NCI-H526 treated with DMSO at 0.1 percent for 48 hours (cell line): ENCODE measurements around the gene TMEM161B.
"Not testable (repeated sequence)": the region's sequence is repeated elsewhere in the genome, so short reads cannot be mapped to it uniquely, and the experiment has no call there.

ENCODE experiments used
- DNase-seq: peaks from one replicate; lab custom pipeline; 2025; lab: John Stamatoyannopoulos, UW

TMEM161B gene

GRCh38 chr5:88248743-88249540 is 19.7 kb downstream of the TMEM161B start:
- no peak for DNase-seq

DNA sequence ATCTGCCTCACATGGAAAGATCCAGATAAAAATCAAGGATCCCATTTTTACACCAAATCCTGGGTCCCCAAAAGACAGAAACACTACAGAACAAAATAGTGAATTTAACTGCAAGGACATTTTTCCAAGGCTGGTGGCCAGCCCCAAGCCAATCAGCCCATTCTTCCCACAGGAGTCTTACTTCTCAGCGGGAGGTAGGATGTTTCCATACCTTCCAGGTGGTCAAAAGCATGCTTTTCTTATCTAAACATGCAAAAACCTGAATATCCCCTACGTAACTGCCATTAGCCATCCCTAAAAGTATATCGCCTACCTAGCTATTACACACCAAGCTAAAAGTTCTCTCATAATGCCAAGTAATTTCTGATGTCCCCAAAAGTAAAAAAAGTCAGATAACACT is 20.6 kb downstream of the TMEM161B start:
- no peak for DNase-seq

DNA sequence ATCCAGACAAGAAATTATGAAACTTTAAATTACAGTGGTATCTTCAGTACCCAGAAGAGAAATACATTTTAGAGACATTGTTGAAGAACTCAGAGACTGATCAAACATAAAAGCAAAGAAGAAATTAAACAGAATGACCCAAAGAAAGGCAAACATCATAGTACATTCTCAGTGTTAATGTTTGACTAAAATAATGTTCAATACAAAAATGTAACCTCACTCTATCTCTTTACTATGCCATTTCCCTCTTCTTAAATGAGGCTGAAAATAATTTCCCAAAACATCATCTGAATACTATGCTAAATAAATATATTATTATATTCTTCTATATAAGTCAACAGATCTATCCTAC is 22.8 kb downstream of the TMEM161B start:
- DNase-seq = no peak

- no peak for DNase-seq
Measured at GRCh38 chr5:88245241-88245892, 23.3 kb downstream of the TMEM161B start.

GRCh38 chr5:88244686-88245085 is 24.0 kb downstream of the TMEM161B start:
- DNase-seq = no peak

DNA sequence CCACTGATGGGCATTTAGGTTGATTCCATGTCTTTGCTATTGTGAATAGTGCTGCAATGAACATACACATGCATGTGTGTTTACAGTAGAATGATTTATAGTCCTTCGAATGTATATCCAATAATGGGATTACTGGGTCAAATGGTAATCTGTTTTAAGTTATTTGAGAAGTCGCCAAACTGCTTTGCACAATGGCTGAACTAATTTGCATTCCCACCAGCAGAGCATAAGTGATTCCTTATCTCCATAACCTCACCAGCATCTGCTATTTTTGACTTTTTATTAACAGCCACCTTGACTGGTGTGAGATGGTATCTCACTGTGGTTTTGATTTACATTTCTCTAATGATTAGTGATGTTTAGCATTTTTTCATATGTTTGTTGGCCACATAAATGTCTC is 25.2 kb downstream of the TMEM161B start:
- peak; percentile 87 for DNase-seq

- DNase-seq = no peak
Measured at GRCh38 chr5:88238732-88239131, 29.9 kb downstream of the TMEM161B start.

DNA sequence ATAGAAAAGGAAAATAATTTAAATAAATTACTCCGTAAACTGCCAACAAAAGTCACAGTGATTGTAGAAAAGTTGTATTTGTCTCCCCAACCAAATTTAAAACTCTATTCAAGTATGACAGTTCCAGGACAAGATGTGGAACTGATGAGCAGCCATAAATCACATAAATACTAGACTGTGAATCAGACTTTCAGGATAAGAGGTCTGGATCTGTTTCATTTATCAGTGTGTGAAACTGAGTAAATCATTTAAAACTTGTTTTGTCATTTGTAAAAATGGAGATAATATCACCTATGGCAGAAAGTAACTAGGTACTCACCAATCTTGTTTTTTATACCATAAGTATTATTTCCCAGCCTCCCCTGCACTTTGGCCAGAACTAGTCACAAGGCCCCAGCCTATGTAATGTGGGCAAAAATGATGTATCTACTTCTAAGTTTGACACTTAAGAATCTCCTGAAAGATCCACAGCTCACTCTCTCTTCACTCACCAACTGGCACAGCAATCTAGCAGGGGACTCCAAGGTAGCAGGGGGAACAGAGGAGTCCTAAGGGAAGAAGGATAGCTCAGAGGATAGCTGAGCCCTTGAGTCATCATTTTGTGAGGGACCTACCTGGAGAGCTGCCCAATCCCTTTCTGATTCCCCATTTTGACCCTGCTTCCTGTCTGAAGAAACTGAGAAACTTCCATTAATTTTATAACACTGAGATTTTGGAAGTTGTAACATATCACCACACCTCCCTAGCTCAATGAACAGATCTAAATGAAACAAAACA is 31.6 kb downstream of the TMEM161B start:
- DNase-seq = no peak

DNA sequence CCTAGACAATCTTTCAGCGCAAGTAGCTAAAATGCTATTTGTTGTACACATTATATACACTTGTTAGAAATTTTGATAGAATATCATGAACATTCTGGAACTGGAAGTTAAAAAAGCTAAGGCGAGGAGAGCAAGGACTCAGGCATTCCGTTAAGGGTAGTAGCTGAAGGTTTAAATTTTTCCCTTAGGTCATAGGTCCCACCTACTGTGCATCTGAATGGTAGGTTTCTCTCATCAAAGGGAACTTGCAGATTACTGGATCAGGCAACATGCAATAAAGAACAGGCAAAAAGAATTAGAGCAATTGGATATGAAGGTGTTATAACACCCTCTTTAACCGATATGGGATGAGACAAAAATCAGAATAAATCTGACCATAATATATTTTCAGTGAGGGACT is 32.8 kb downstream of the TMEM161B start:
- DNase-seq = no peak

DNA sequence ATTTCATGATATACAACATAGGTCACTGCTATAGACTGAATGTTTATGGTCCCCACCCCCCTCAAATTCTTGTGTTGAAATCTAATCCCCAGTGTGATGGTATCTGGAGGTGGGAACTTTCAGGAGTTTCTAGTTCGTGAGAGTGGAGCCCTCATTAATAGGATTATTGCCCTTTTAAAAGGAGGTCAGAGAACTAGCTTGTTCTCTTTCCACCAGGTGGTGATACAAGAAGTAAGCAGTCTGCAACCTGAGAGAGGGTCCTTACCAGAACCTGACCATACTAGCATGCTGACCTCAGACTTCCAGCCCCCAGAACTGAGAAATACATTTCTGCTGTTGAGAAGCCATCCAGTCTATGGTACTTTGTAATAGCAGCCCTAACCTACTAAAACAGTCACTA is 33.3 kb downstream of the TMEM161B start:
- DNase-seq = no peak

DNA sequence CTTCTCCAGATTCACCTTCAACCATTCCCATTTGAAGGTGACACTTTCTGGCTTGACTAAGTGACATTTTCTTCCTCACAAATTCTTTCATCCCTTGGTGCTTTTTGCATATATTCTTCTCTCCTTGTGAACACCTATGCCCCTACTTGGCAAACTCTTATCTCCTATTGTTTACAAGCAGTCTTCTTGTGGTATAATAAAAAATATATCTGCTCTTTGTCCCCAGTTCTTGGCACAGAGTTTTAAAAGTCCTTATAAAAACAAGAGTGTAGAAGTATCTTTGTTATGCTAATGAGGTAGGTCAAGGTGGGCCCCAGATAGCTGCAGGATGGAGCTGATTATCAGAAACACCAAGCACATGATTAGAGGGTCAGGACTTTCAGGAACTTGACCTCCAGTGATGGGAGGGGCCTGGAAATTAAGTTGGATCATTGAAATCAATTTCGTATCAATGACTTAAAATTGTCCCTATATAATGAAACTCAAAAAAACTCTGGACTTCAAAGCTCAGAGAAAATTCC is 38.0 kb downstream of the TMEM161B start:
- DNase-seq = no peak

DNA sequence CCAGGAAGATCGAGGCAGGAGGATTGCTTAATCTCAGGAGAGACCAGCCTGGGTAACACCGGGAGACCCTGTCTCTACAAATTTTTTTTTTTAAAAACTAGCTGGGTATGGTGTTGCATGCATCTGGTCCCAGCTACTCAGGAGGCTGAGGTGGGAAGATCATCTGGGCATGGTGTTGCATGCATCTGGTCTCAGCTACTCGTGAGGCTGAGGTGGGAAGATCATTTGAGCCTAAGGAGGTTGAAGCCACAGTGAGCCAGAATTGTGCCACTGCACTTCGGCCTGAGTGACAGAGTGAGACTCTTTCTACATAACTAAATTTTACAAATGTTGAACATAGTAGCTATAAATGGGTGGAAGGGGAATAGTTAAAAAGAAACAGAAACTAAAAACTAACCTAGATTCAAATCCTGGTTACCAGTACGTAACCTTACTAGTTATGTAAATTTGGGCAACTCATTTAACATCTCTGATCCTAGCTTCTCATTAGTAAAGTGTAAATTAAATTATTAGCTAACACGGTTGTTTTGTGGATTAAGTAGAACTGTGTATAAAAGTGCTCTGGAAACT is 41.7 kb downstream of the TMEM161B start:
- DNase-seq = no peak

GRCh38 chr5:88214655-88215054 is 54.0 kb downstream of the TMEM161B start:
- DNase-seq = no peak

- no peak for DNase-seq
Measured at GRCh38 chr5:88207575-88207974, 61.1 kb downstream of the TMEM161B start.

GRCh38 chr5:88203981-88204750 is 64.5 kb downstream of the TMEM161B start:
- DNase-seq = no peak

DNA sequence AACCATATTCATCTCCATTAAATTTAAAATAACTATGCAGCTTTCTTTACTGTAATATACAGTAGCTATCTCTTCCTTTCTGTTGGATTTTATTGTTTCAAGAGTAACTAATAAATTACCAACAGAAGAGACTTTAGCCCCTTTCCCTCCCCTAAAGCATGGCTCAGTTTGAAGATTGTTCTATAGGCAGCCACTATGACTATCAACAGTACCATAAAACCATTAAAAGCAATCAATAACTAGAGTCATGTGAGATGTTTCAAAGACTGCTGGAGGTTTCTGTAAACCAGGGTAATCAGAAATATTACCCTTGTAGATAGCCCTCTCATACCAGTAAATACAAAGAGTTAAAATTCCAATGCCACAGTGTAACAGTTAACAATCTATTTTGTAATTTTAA is 73.0 kb downstream of the TMEM161B start:
- DNase-seq = no peak

- no peak for DNase-seq
Measured at GRCh38 chr5:88193896-88194295, 74.7 kb downstream of the TMEM161B start.

DNA sequence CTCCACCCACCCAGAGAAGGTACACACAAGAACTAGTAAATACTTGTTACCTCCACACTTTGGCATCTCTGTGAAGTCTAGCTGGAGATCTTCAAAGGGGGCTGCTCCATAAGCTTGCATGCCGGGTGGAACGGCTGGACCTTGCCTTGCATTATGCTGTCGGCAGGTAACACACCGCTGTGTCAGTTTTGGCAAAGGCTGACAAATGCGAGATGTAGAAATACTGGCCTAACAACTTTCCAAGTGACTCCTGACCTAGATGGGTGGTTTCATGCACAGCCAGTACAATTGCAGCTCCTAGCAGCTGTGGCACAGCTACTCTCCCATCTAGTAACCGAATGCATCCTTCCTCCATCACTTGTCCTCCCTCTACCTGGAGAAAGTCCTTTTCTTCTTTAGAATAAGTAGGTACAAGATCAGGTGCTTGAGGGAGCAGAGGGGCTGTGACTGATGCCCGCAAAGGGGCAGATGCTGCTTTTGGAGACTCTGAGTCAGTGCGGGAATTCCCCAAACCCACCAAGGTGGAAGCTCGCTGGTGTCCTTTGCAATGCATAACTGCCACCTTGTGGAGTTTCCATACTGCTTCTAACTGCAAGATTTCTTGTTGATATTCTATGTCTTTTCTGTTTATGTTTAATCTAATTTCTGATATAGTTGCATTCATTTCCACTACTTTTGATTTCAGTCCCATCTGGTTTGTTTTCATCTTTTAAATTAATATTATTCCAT is 78.4 kb downstream of the TMEM161B start:
- DNase-seq = no peak

DNA sequence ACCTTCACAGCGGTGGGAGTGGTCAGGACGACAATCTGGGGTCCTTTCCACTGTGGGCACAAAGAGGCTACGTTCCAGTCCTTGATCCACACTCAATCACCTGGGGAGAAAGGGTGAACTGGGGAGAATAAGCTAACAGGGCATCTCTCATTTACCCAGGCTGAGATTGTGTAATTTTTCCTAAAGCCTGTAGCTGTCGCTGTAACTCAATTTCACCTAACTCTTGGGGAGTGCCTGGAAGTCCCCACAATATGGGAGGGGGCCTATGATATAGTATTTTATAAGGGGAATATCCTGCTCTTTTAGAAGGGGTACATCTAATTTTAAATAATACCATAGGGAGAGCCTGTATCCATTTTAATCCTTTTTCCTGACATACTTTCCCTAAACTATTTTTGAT is 79.2 kb downstream of the TMEM161B start:
- DNase-seq = not testable (repeated sequence)

DNA sequence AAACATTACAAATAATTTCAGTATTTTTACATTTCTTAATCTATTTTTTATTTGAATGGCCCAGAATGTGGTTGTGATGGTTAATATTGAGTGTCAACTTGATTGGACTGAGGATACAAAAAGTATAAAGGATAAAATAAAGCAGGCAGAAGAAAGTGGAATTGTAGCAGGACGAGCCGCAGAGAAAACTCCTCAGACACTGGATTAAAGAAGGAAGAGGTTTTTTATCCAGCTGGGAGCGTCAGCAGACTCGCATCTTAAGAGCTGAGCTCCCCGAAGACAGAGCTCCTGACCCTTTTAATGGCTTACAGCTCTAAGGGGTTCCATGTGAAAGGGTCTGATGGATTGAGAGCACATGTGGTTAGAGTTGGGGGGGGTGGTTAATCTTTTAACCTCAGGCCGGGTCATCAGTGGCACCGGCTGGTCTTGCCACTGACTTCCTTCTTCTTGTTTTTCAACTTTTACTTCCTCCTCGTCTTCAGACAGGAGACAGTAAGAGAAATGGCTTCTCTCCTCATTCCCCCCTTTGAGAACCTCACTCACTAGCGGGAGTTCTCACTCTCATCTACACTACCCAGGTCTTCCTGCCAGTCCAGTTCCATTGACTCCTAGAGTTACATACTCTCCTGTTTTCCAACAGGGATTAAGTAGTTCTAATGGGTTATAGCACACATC is 80.0 kb downstream of the TMEM161B start:
- DNase-seq = no peak
